ENCODE data around the gene GSC2. TPM values are rescaled to one million over a fixed set of nuclear protein-coding genes. Genes with fewer than 3 reads are reported as not detected.

GSC2 gene
- total and polyA plus RNA-seq, 4 donors = not detected

DNA sequence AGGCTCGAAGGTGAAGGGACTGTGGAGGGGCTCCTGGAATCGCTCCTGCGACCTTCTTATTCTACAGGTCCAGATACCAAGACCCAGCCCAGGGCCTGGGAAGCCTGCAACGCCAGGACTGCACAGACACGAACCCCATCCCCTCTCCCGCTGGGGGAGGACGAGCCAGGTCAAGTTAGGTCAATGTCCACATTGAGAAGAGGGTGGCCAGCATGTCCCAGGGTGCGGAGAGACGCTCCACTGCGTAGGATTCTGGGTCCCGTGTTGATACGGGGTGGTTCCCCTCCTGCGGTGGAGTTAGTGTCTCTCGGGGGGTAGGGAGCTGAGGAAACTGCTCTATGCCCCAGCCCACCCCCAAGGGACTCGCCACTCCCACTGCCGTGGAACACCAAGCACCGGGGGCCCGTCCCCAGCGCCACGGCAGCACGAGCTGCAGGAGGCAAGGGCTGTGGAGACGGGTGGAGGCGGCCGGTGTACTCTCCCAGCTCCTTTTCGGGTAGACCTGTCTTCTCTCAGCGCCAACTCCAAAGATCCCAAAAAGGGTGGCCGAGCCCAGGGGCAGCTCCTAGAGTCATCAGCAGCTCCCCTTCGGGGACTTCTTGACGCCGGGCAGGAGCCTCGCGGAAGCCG lies 1.6 kb downstream of the GSC2 start (continued):
- no peak for TF ChIP-seq MAX (IDR thresholded peaks at IDR 0.05)
- TF ChIP-seq SP1 (IDR thresholded peaks at IDR 0.05) = no peak
- TF ChIP-seq JUND (IDR thresholded peaks at IDR 0.05) = no peak
- TF ChIP-seq, protein P1, sequence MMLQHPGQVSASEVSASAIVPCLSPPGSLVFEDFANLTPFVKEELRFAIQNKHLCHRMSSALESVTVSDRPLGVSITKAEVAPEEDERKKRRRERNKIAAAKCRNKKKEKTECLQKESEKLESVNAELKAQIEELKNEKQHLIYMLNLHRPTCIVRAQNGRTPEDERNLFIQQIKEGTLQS (IDR thresholded peaks at IDR 0.05) = no peak
- no peak for TF ChIP-seq FOXA2 (IDR thresholded peaks at IDR 0.05)
- TF ChIP-seq, protein P2, sequence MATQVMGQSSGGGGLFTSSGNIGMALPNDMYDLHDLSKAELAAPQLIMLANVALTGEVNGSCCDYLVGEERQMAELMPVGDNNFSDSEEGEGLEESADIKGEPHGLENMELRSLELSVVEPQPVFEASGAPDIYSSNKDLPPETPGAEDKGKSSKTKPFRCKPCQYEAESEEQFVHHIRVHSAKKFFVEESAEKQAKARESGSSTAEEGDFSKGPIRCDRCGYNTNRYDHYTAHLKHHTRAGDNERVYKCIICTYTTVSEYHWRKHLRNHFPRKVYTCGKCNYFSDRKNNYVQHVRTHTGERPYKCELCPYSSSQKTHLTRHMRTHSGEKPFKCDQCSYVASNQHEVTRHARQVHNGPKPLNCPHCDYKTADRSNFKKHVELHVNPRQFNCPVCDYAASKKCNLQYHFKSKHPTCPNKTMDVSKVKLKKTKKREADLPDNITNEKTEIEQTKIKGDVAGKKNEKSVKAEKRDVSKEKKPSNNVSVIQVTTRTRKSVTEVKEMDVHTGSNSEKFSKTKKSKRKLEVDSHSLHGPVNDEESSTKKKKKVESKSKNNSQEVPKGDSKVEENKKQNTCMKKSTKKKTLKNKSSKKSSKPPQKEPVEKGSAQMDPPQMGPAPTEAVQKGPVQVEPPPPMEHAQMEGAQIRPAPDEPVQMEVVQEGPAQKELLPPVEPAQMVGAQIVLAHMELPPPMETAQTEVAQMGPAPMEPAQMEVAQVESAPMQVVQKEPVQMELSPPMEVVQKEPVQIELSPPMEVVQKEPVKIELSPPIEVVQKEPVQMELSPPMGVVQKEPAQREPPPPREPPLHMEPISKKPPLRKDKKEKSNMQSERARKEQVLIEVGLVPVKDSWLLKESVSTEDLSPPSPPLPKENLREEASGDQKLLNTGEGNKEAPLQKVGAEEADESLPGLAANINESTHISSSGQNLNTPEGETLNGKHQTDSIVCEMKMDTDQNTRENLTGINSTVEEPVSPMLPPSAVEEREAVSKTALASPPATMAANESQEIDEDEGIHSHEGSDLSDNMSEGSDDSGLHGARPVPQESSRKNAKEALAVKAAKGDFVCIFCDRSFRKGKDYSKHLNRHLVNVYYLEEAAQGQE (IDR thresholded peaks at IDR 0.05) = no peak

GRCh38 chr22:19147195-19147780 lies 2.8 kb downstream of the GSC2 start:
- no peak for DNase-seq (ENCODE audit: low spot score)
- H3K9me3 ChIP-seq (ENCODE audit: control insufficient read depth in 4 of 4, low read length in 3 of 4) = no peaks in the 10 kb centered on the region
- peaks cover 0 to 3% (median 3%) of the 10 kb centered on the region in 4 donors for H3K36me3 ChIP-seq (ENCODE audit: control insufficient read depth in 4 of 4, insufficient read depth in 3 of 4, low read depth in 1 of 4, low read length in 3 of 4)
- peaks cover 4 to 10% (median 7%) of the 10 kb centered on the region in 4 donors for H3K27me3 ChIP-seq (ENCODE audit: control insufficient read depth in 4 of 4, insufficient read depth in 4 of 4, low read length in 3 of 4)
- H3K4me3 ChIP-seq (ENCODE audit: low read depth in 1 of 3, low read length in 3 of 3) = no peak overlapping the region
- no peak overlapping the region for H3K27ac ChIP-seq (ENCODE audit: low read depth in 1 of 2, low read length in 2 of 2)
- 43% methylated on average over 9 of the region's 9 CpGs for WGBS
- TF ChIP-seq, protein P2 (IDR thresholded peaks at IDR 0.05) = no peak
- TF ChIP-seq TAF1 (conservative IDR thresholded peaks at IDR 0.05) (no peak), RXRA (IDR thresholded peaks at IDR 0.05) (no peak), HNF4G (IDR thresholded peaks at IDR 0.05) (no peak), CTCF (IDR thresholded peaks at IDR 0.05; ENCODE audit: low read depth, low read length, missing input control) (no peak), GABPA (IDR thresholded peaks at IDR 0.05 in 1 of 2, conservative IDR thresholded peaks at IDR 0.05 in 1 of 2) (no peak), EGR1 (IDR thresholded peaks at IDR 0.05; ENCODE audit: low read depth in 2 of 2) (no peak), MAX (IDR thresholded peaks at IDR 0.05) (no peak), FOXA1 (IDR thresholded peaks at IDR 0.05) (no peak), NR2F2 (IDR thresholded peaks at IDR 0.05) (no peak), JUND (IDR thresholded peaks at IDR 0.05) (no peak), RAD21 (IDR thresholded peaks at IDR 0.05) (no peak), HNF4A (conservative IDR thresholded peaks at IDR 0.05) (no peak)
- TF ChIP-seq, protein P1 (IDR thresholded peaks at IDR 0.05) = no peak
- TF ChIP-seq, protein P3, sequence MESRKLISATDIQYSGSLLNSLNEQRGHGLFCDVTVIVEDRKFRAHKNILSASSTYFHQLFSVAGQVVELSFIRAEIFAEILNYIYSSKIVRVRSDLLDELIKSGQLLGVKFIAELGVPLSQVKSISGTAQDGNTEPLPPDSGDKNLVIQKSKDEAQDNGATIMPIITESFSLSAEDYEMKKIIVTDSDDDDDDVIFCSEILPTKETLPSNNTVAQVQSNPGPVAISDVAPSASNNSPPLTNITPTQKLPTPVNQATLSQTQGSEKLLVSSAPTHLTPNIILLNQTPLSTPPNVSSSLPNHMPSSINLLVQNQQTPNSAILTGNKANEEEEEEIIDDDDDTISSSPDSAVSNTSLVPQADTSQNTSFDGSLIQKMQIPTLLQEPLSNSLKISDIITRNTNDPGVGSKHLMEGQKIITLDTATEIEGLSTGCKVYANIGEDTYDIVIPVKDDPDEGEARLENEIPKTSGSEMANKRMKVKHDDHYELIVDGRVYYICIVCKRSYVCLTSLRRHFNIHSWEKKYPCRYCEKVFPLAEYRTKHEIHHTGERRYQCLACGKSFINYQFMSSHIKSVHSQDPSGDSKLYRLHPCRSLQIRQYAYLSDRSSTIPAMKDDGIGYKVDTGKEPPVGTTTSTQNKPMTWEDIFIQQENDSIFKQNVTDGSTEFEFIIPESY (IDR thresholded peaks at IDR 0.05) = no peak
- no peak overlapping the region for H3K9ac ChIP-seq (ENCODE audit: low read depth in 1 of 2, low read length in 2 of 2)
- H3K4me1 ChIP-seq (ENCODE audit: control insufficient read depth in 4 of 4, insufficient read depth in 4 of 4, low read length in 3 of 4) = peaks cover 7 to 24% (median 14%) of the 10 kb centered on the region in 4 donors

Measured in liver (tissue), 9 donors.